Muscle of leg (tissue), 11 donors: Measurements from ENCODE around the gene CRACR2B. TPM values are rescaled to one million over a fixed set of nuclear protein-coding genes. Genes with fewer than 3 reads are reported as not detected.

Experiments
- DNase-seq: peaks from one replicate; pipeline ENCODE4 v3.0.0; 2013
- H3K27ac ChIP-seq: one replicate; pipeline ENCODE4 v1.5.1; 2013; ENCODE audit warnings: mild to moderate bottlenecking, low read length, control low read depth
- H3K27me3 ChIP-seq: one replicate; pipeline ENCODE4 v1.6.1; 2013; ENCODE audit warnings: low read length; ENCODE audit not compliant: control insufficient read depth, insufficient read depth
- H3K36me3 ChIP-seq: one replicate; pipeline ENCODE4 v1.6.1; 2013; ENCODE audit warnings: low read length; ENCODE audit not compliant: control insufficient read depth, insufficient read depth
- H3K4me1 ChIP-seq: one replicate; pipeline ENCODE4 v1.6.1; 2013; ENCODE audit warnings: low read length; ENCODE audit not compliant: control insufficient read depth, insufficient read depth
- H3K4me3 ChIP-seq: one replicate; pipeline ENCODE4 v1.5.1; 2013; ENCODE audit warnings: low read length, control low read depth
- H3K9me3 ChIP-seq: replicated peaks from 2 replicates; pipeline ENCODE4 v1.6.1; 2013; ENCODE audit warnings: low read depth, low read length; ENCODE audit not compliant: control insufficient read depth
- WGBS: methylation state at CpG from one replicate; pipeline ENCODE4 v1.1.5; 2013; ENCODE audit warnings: missing lambda C conversion rate; ENCODE audit not compliant: insufficient coverage; 5-methylcytosine and 5-hydroxymethylcytosine counted together
- polyA plus RNA-seq, 8 donors: library from polyadenylated mRNA; unstranded; fragments of 120-200 nt; gene quantifications; one replicate each; pipeline versions ENCODE4 v1.2.1 to v1.2.3, GENCODE V29; 2013; ENCODE audit warnings: inconsistent platforms in 1 of 8, low replicate concordance in 1 of 8; ENCODE audit not compliant: insufficient read length in 8 of 8, insufficient read depth in 1 of 8
- total RNA-seq: library from RNA; stranded (reverse); fragments of 120-200 nt; gene quantifications from one replicate; pipeline ENCODE4 v1.2.4, GENCODE V29; 2013

CRACR2B gene
- total and polyA plus RNA-seq, 9 donors: 6.9 to 22.0 (median 12.8) TPM

- Histone ChIP-seq H3K4me1 (peaks cover 55% of the 10 kb centered on the region), H3K36me3 (peaks cover 23% of the 10 kb centered on the region), H3K9me3 (no peaks in the 10 kb centered on the region), H3K4me3 (peak overlapping the region; percentile 73), H3K27me3 (peaks cover 6% of the 10 kb centered on the region), H3K27ac (peak overlapping the region; percentile 38)
- peak; percentile 64 for DNase-seq
- 55% methylated on average over 9 of the region's 11 CpGs for WGBS
These were observed 6.8 kb upstream of the CRACR2B start for GRCh38 chr11:820655-821511.

- WGBS: 85% methylated on average over 8 of the region's 22 CpGs
- no peak overlapping the region for H3K27ac ChIP-seq
- peaks cover 64% of the 10 kb centered on the region for H3K4me1 ChIP-seq
- no peaks in the 10 kb centered on the region for H3K9me3 ChIP-seq
- H3K4me3 ChIP-seq: no peak overlapping the region
- peaks cover 11% of the 10 kb centered on the region for H3K27me3 ChIP-seq
- peak; percentile 55 for DNase-seq
- peaks cover 23% of the 10 kb centered on the region for H3K36me3 ChIP-seq
These were observed 6.0 kb upstream of the CRACR2B start for GRCh38 chr11:821512-822371.

DNA sequence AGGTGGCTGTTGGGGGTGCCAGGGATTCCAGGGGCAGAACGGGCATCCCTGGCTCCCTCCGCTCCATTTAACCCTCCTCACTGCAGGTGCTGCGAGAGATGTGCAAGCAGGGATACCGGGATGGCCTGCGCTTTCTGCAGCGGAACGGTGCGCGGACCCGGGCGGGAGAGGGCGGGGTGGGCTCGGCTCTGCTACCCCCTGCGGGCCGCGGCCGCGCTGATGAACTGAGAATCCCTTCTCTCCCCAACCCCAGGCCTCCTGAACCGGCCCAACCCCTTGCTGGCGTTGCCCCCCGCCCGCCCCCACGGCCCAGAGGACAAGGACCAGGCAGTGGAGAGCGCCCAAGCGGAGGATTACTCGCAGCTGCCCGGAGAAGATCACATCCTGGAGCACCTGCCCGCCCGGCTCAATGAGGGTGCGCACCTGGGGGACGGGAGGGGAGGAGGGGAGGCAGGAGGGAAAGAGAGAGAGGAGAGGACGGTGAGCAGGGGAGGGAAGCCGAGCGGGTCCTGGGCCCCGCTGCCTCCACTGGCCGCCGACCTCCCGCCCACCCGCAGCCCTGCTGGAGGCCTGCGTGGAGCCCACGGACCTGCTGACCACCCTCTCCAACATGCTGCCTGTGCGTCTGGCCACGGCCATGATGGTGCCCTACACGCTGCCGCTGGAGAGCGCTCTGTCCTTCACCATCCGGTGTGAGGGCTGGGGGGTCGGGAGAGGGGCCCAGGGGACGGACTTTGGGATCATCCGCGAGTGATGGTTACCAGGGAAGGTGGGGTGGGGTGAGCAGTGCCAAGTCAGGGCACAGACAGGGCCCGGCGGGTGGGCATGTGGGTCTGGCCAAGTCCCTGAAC, 4.1 kb upstream of the CRACR2B start:
- WGBS: 81% methylated on average over 35 of the region's 53 CpGs
- Histone ChIP-seq H3K9me3 (no peaks in the 10 kb centered on the region), H3K4me1 (peaks cover 79% of the 10 kb centered on the region), H3K27me3 (peaks cover 19% of the 10 kb centered on the region), H3K27ac (no peak overlapping the region), H3K36me3 (peaks cover 23% of the 10 kb centered on the region), H3K4me3 (no peak overlapping the region)
- no peak for DNase-seq

DNA sequence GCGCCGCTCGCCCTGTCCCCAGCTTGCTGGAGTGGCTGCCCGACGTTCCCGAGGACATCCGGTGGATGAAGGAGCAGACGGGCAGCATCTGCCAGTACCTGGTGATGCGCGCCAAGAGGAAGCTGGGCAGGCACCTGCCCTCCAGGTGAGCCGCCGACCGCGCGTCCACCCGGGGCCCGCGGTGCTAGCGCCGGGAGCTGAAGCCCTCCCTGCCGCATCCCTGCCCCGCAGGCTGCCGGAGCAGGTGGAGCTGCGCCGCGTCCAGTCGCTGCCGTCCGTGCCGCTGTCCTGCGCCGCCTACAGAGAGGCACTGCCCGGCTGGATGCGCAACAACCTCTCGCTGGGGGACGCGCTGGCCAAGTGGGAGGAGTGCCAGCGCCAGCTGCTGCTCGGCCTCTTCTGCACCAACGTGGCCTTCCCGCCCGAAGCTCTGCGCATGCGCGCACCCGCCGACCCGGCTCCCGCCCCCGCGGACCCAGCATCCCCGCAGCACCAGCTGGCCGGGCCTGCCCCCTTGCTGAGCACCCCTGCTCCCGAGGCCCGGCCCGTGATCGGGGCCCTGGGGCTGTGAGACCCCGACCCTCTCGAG, 3.3 kb upstream of the CRACR2B start:
- H3K4me3 ChIP-seq: no peak overlapping the region
- peak; percentile 83 for DNase-seq
- peaks cover 81% of the 10 kb centered on the region for H3K4me1 ChIP-seq
- H3K27ac ChIP-seq: peak overlapping the region; percentile 71
- 50% methylated on average over 58 of the region's 59 CpGs for WGBS
- no peaks in the 10 kb centered on the region for H3K9me3 ChIP-seq
- H3K27me3 ChIP-seq: peaks cover 25% of the 10 kb centered on the region
- H3K36me3 ChIP-seq: peaks cover 23% of the 10 kb centered on the region

DNA sequence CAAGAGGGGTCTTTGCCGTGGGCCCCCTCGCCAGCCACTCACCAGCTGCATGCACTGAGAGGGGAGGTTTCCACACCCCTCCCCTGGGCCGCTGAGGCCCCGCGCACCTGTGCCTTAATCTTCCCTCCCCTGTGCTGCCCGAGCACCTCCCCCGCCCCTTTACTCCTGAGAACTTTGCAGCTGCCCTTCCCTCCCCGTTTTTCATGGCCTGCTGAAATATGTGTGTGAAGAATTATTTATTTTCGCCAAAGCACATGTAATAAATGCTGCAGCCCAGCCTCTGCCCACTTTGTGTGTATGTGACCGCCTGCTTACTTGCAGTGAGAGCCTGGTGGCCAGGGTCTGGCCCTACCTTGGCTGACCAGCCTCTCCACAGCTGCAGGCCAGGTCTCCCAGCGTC, 2.8 kb upstream of the CRACR2B start:
- peaks cover 23% of the 10 kb centered on the region for H3K36me3 ChIP-seq
- H3K27ac ChIP-seq: peak overlapping the region; percentile 71
- H3K27me3 ChIP-seq: peaks cover 31% of the 10 kb centered on the region
- no peak for DNase-seq
- WGBS: 83% methylated on average over 3 of the region's 11 CpGs
- H3K4me1 ChIP-seq: peaks cover 87% of the 10 kb centered on the region
- no peak overlapping the region for H3K4me3 ChIP-seq
- H3K9me3 ChIP-seq: no peaks in the 10 kb centered on the region

- 77% methylated on average over 9 of the region's 12 CpGs for WGBS
- Histone ChIP-seq H3K4me1 (peaks cover 87% of the 10 kb centered on the region), H3K27me3 (peaks cover 37% of the 10 kb centered on the region), H3K4me3 (no peak overlapping the region), H3K9me3 (no peaks in the 10 kb centered on the region), H3K36me3 (peaks cover 23% of the 10 kb centered on the region), H3K27ac (peak overlapping the region; percentile 7)
- DNase-seq: no peak
These were observed 2.1 kb upstream of the CRACR2B start for GRCh38 chr11:825366-826226.

- 89% methylated on average over 3 of the region's 9 CpGs for WGBS
- Histone ChIP-seq H3K36me3 (peaks cover 23% of the 10 kb centered on the region), H3K27ac (no peak overlapping the region), H3K27me3 (peaks cover 44% of the 10 kb centered on the region), H3K4me3 (no peak overlapping the region), H3K9me3 (no peaks in the 10 kb centered on the region), H3K4me1 (peaks cover 87% of the 10 kb centered on the region)
- no peak for DNase-seq
These were observed 1.5 kb upstream of the CRACR2B start for GRCh38 chr11:826227-826621.

DNA sequence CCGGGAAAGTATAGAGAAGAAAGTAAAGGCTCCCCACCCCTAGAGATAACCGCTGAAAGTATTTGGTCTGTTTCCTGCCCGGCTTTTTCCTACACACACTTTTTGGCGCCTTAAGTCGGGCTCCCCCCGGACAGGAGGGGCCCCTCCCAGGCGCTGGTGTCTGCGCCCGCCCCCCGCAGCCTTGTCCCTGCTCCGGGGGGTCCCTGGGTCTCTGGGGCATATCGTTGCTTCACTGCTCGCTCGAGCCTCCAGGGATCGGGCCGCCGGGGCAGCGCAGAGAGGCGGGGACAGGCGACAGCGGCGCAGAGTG, 928 bp upstream of the CRACR2B start:
- no peaks in the 10 kb centered on the region for H3K9me3 ChIP-seq
- H3K27me3 ChIP-seq: peaks cover 49% of the 10 kb centered on the region
- peaks cover 21% of the 10 kb centered on the region for H3K36me3 ChIP-seq
- peak overlapping the region; percentile 51 for H3K27ac ChIP-seq
- peak overlapping the region; percentile 18 for H3K4me3 ChIP-seq
- DNase-seq: no peak
- 2% methylated on average over 19 of the region's 22 CpGs for WGBS
- peaks cover 87% of the 10 kb centered on the region for H3K4me1 ChIP-seq
